H9 (cell line): Measurements from ENCODE around the gene CEMIP. TPM values are rescaled to one million over a fixed set of nuclear protein-coding genes. Genes with fewer than 3 reads are reported as not detected.

Source experiments
- DNase-seq: peaks from one replicate; pipeline ENCODE4 v3.0.0-alpha.2; 2017
- H2AFZ ChIP-seq: one replicate; pipeline ENCODE4 v1.6.1; 2013; ENCODE audit warnings: mild to moderate bottlenecking, low read length, control low read depth, moderate library complexity
- H2AK5ac ChIP-seq: 2 replicates; pipeline ENCODE4 v1.6.1; 2013; ENCODE audit warnings: low read length, control low read depth, mixed read lengths; ENCODE audit not compliant: insufficient read length
- H2BK120ac ChIP-seq: one replicate; pipeline ENCODE4 v1.6.1; 2013; ENCODE audit warnings: low read depth, mild to moderate bottlenecking, low read length, control low read depth, inconsistent platforms; ENCODE audit not compliant: poor library complexity, severe bottlenecking
- H2BK12ac ChIP-seq: 2 replicates; pipeline ENCODE4 v1.6.1; 2013; ENCODE audit warnings: low read length, control low read depth, mixed read lengths, low read depth; ENCODE audit not compliant: insufficient read length
- H2BK15ac ChIP-seq: 2 replicates; pipeline ENCODE4 v1.6.1; 2013; ENCODE audit warnings: low read depth, low read length, control low read depth
- H2BK20ac ChIP-seq: one replicate; pipeline ENCODE4 v1.6.1; 2013; ENCODE audit warnings: low read depth, mild to moderate bottlenecking, low read length, control low read depth, inconsistent platforms; ENCODE audit not compliant: poor library complexity, severe bottlenecking
- H2BK5ac ChIP-seq: 2 replicates; pipeline ENCODE4 v1.6.1; 2013; ENCODE audit warnings: low read length, control low read depth, mixed read lengths; ENCODE audit not compliant: insufficient read length
- H3K14ac ChIP-seq: 2 replicates; pipeline ENCODE4 v1.6.1; 2013; ENCODE audit warnings: low read length, control low read depth; ENCODE audit not compliant: insufficient read depth
- H3K18ac ChIP-seq: 2 replicates; pipeline ENCODE4 v1.6.1; 2013; ENCODE audit warnings: low read depth, mild to moderate bottlenecking, mixed read lengths, low read length, control low read depth; ENCODE audit not compliant: insufficient read length
- H3K23ac ChIP-seq: 2 replicates; pipeline ENCODE4 v1.6.1; 2013; ENCODE audit warnings: low read length, control low read depth, mixed read lengths, low read depth; ENCODE audit not compliant: insufficient read length
- H3K23me2 ChIP-seq: 2 replicates; pipeline ENCODE4 v1.6.1; 2013; ENCODE audit warnings: low read depth, mild to moderate bottlenecking, mixed read lengths, low read length, control low read depth; ENCODE audit not compliant: insufficient read length, poor library complexity, severe bottlenecking
- H3K27ac ChIP-seq: 2 replicates; pipeline ENCODE4 v1.5.1; 2013; ENCODE audit warnings: low read length, control low read depth, mixed read lengths, low read depth; ENCODE audit not compliant: insufficient read length
- H3K27me3 ChIP-seq: 2 replicates; pipeline ENCODE4 v1.6.1; 2013; ENCODE audit warnings: low read length, control low read depth, inconsistent platforms; ENCODE audit not compliant: insufficient read depth
- H3K4ac ChIP-seq: 2 replicates; pipeline ENCODE4 v1.6.1; 2013; ENCODE audit warnings: low read depth, mild to moderate bottlenecking, control low read depth, inconsistent platforms, low read length, moderate library complexity
- H3K4me1 ChIP-seq: 2 replicates; pipeline ENCODE4 v1.6.1; 2013; ENCODE audit warnings: low read length, control low read depth, inconsistent platforms; ENCODE audit not compliant: insufficient read depth
- H3K4me2 ChIP-seq: 2 replicates; pipeline ENCODE4 v1.6.1; 2013; ENCODE audit warnings: low read length, control low read depth, mixed read lengths; ENCODE audit not compliant: insufficient read length, insufficient read depth
- H3K56ac ChIP-seq: 2 replicates; pipeline ENCODE4 v1.6.1; 2013; ENCODE audit warnings: low read depth, mild to moderate bottlenecking, mixed read lengths, low read length, control low read depth; ENCODE audit not compliant: insufficient read length
- H3K79me1 ChIP-seq: 2 replicates; pipeline ENCODE4 v1.6.1; 2013; ENCODE audit warnings: low read depth, mild to moderate bottlenecking, moderate library complexity, low read length, control low read depth, inconsistent platforms; ENCODE audit not compliant: insufficient read depth, poor library complexity, severe bottlenecking
- H3K79me2 ChIP-seq: 2 replicates; pipeline ENCODE4 v1.6.1; 2013; ENCODE audit warnings: low read length, control low read depth, inconsistent platforms; ENCODE audit not compliant: insufficient read depth
- H3K9ac ChIP-seq: 2 replicates; pipeline ENCODE4 v1.6.1; 2013; ENCODE audit warnings: low read length, control low read depth, mixed read lengths; ENCODE audit not compliant: insufficient read length; ENCODE audit errors: extremely low read depth
- H3K9me3 ChIP-seq: one replicate; pipeline ENCODE4 v1.6.1; 2013; ENCODE audit warnings: low read depth, low read length, inconsistent platforms; ENCODE audit not compliant: control insufficient read depth
- H3T11ph ChIP-seq: one replicate; pipeline ENCODE4 v1.6.1; 2013; ENCODE audit warnings: mild to moderate bottlenecking, low read length, control low read depth, inconsistent platforms
- H4K20me1 ChIP-seq: one replicate; pipeline ENCODE4 v1.6.1; 2013; ENCODE audit not compliant: control insufficient read depth, insufficient read length, insufficient read depth
- H4K5ac ChIP-seq: 2 replicates; pipeline ENCODE4 v1.6.1; 2013; ENCODE audit warnings: low read depth, mild to moderate bottlenecking, mixed read lengths, low read length, control low read depth; ENCODE audit not compliant: insufficient read length
- H4K8ac ChIP-seq: replicated peaks from 2 replicates; pipeline ENCODE4 v1.6.1; 2013; ENCODE audit warnings: low read length, control low read depth, mixed read lengths, low read depth; ENCODE audit not compliant: insufficient read length
- H4K91ac ChIP-seq: 2 replicates; pipeline ENCODE4 v1.6.1; 2013; ENCODE audit warnings: low read depth, mild to moderate bottlenecking, moderate library complexity, mixed read lengths, low read length, control low read depth; ENCODE audit not compliant: insufficient read length
- H3K27ac Mint-ChIP-seq, 3 experiments: 2 replicates in 2 of 3; 3 replicates in 1 of 3; pipeline ENCODE4 v1.8.0; 2020 to 2021; ENCODE audit warnings: mixed read lengths in 3 of 3, mild to moderate bottlenecking in 1 of 3, moderate library complexity in 1 of 3
- H3K27me3 Mint-ChIP-seq: 2 replicates; pipeline ENCODE4 v1.8.0; 2021; ENCODE audit warnings: low read depth, mild to moderate bottlenecking, moderate library complexity, mixed read lengths
- H3K36me3 Mint-ChIP-seq, 3 experiments: 2 replicates in 2 of 3; 3 replicates in 1 of 3; pipeline ENCODE4 v1.8.0; 2020 to 2021; ENCODE audit warnings: low read depth in 3 of 3, mixed read lengths in 3 of 3; ENCODE audit not compliant: insufficient read depth in 1 of 3
- H3K4me1 Mint-ChIP-seq, 2 experiments: 2 replicates each; pipeline ENCODE4 v1.8.0; 2020; ENCODE audit warnings: mixed read lengths in 2 of 2
- H3K4me3 Mint-ChIP-seq, 2 experiments: 2 replicates in 1 of 2; 3 replicates in 1 of 2; pipeline ENCODE4 v1.8.0; 2020 to 2021; ENCODE audit warnings: mild to moderate bottlenecking in 2 of 2, mixed read lengths in 2 of 2, moderate library complexity in 1 of 2
- H3K9me3 Mint-ChIP-seq, 2 experiments: 2 replicates in 1 of 2; 3 replicates in 1 of 2; pipeline ENCODE4 v1.8.0; 2020; ENCODE audit warnings: mild to moderate bottlenecking in 2 of 2, mixed read lengths in 2 of 2, moderate library complexity in 1 of 2
- CTCF ChIP-seq: fragments of 200-600 bp; sonication (generic); conservative IDR thresholded peaks from 3 replicates; pipeline ENCODE4 v1.8.0; 2021; ENCODE audit warnings: antibody characterized with exemption, mild to moderate bottlenecking
- WGBS: extraction: QIAGEN DNeasy Blood & Tissue Kit; methylation state at CpG from one replicate; pipeline ENCODE4 v1.1.7; 2013; ENCODE audit warnings: missing lambda C conversion rate, low lambda C conversion rate, mixed read lengths; ENCODE audit not compliant: insufficient read length; ENCODE audit errors: extremely low coverage; 5-methylcytosine and 5-hydroxymethylcytosine counted together
- total RNA-seq: library from RNA; stranded (reverse); gene quantifications from 2 replicates; pipeline ENCODE4 v1.2.1, GENCODE V29; 2021

Gene CEMIP
- total RNA-seq, 1 experiment from 2014 or later = 0.09 TPM

- H3K18ac ChIP-seq = no peak overlapping the region
- no peak overlapping the region for H4K5ac ChIP-seq
- H4K20me1 ChIP-seq = no peaks in the 10 kb centered on the region
- H2BK15ac ChIP-seq = no peak overlapping the region
- no peak overlapping the region for H2BK12ac ChIP-seq
- no peaks in the 10 kb centered on the region; the same call in 1 of the 2 replicates for H3K4me1 ChIP-seq
- H2BK5ac ChIP-seq = no peak overlapping the region
- no peaks in the 10 kb centered on the region for H3K9me3 ChIP-seq
- H3K23me2 ChIP-seq = no peaks in the 10 kb centered on the region
- H3K79me1 ChIP-seq = no peaks in the 10 kb centered on the region
- no peak overlapping the region for H3K56ac ChIP-seq
- WGBS = no CpG with 5 or more reads among the region's 5 CpGs
- no peak overlapping the region for H3K14ac ChIP-seq
- no peak overlapping the region for H3K23ac ChIP-seq
- H2BK120ac ChIP-seq = no peak overlapping the region
- H3K27me3 ChIP-seq = no peaks in the 10 kb centered on the region
- Mint-ChIP-seq H3K27ac (no peak overlapping the region; a peak in 1 of 7 replicates), H3K4me3 (no peak overlapping the region), H3K4me1 (peaks cover 6 to 7% of the 10 kb centered on the region in 2 experiments), H3K9me3 (no peaks in the 10 kb centered on the region), H3K36me3 (no peaks in the 10 kb centered on the region; a peak in 3 of 7 replicates), H3K27me3 (no peaks in the 10 kb centered on the region)
- H2AK5ac ChIP-seq = no peak overlapping the region
- H3K27ac ChIP-seq = no peak overlapping the region
- no peaks in the 10 kb centered on the region for H3K79me2 ChIP-seq
- no peak overlapping the region for H2AFZ ChIP-seq
- H3T11ph ChIP-seq = no peak overlapping the region
- no peak overlapping the region for H3K4ac ChIP-seq
- no peak for DNase-seq
- no peak overlapping the region for H3K9ac ChIP-seq
- H4K91ac ChIP-seq = no peak overlapping the region
- H3K4me2 ChIP-seq = no peak overlapping the region
- no peak for TF ChIP-seq CTCF
- H4K8ac ChIP-seq = no peak overlapping the region
- H2BK20ac ChIP-seq = no peak overlapping the region
Observed at GRCh38 chr15:80932513-80932815, 153.3 kb downstream of the CEMIP start.
